Stimulated activated CD4-positive, alpha-beta T cell treated with anti-CD3 and anti-CD28 coated beads, TNF-alpha, amount 100 ng/mL, for 1 hour (primary cell): ENCODE results near the gene KLC3.
"Not testable (repeated sequence)": the region's sequence is repeated elsewhere in the genome, so short reads cannot be mapped to it uniquely, and the experiment has no call there.

Source experiments
- DNase-seq, 3 donors: peaks; one replicate each; pipeline ENCODE4 v3.0.0-alpha.2; 2020; ENCODE audit warnings: low read depth in 3 of 3, low spot score in 1 of 3

The KLC3 gene

DNA sequence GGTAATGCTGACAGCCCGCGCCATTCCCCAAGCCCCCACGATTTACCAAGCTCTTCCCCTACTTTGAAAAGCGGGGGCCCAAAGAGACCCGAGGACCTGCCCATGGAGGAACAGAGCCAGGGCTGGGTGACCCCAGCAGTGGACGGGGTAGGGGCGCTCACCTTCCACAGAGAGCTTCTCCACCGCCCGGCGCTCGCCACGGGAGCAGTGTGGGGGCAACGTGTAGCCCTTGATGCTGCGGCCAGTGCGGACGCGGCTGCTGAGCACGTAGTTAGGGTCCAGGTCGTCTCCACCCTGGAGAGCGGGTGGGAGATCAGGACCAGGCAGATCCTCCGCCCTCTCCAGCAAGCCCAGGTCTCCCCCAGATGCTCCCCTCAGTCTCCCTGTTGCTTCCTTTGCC is 25.2 kb upstream of the KLC3 start:
- no peak for DNase-seq

- no peak for DNase-seq
Observed at GRCh38 chr19:45320997-45321775, 19.4 kb upstream of the KLC3 start.

- DNase-seq = no peak
Observed at GRCh38 chr19:45321848-45322247, 18.7 kb upstream of the KLC3 start.

- no peak for DNase-seq
Observed at GRCh38 chr19:45322311-45322710, 18.2 kb upstream of the KLC3 start.

- no peak for DNase-seq
Observed at GRCh38 chr19:45322744-45323281, 17.7 kb upstream of the KLC3 start, which contains the start of gene CKM. TSS of gene CKM (minus strand) at chr19:45322875. CDS start at chr19:45319713, 3,162 bp downstream.

DNA sequence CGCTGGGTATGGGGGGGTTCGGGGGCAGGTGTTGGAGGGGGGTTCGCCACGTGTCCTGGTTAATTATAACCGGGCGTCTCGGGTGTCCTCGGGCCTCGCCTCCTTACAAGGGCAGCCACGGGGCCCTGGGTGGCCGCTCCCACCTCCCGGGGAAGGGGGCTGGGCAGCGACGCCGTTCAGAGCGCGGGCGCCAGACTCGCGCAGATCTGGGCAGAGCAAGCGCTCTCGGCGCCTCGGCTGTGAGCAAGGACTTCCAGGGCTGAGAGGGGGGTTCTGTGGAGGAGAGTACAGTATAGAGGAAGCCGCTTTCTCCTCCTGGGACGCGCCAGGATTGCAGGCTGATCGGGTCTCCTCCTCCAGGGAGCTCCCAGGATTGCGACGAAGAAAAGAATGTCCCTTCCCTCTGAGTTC is 16.9 kb upstream of the KLC3 start:
- DNase-seq = no peak

- DNase-seq = no peak
Observed at GRCh38 chr19:45324349-45324907, 16.1 kb upstream of the KLC3 start.

GRCh38 chr19:45327404-45328143 is 13.0 kb upstream of the KLC3 start:
- no peak for DNase-seq

DNA sequence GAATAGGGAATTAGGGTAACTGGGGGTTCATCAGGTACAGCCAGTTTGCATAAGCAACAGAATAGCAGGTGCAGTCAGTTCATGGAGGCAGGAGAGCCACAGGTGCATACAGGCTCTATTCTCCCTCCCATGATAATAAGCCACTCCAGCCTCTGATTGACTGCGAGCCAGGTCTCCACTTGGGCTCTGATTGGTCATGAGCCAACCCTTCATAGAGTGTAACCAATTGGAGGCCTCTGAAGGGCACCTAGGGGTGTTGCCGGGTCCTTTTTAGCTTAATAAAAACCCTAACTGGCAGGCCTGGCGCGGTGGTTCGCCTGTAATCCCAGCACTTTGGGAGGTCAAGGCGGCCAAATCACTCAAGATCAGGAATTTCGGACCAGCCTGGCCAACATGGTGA is 9.1 kb upstream of the KLC3 start:
- no peak for DNase-seq

DNA sequence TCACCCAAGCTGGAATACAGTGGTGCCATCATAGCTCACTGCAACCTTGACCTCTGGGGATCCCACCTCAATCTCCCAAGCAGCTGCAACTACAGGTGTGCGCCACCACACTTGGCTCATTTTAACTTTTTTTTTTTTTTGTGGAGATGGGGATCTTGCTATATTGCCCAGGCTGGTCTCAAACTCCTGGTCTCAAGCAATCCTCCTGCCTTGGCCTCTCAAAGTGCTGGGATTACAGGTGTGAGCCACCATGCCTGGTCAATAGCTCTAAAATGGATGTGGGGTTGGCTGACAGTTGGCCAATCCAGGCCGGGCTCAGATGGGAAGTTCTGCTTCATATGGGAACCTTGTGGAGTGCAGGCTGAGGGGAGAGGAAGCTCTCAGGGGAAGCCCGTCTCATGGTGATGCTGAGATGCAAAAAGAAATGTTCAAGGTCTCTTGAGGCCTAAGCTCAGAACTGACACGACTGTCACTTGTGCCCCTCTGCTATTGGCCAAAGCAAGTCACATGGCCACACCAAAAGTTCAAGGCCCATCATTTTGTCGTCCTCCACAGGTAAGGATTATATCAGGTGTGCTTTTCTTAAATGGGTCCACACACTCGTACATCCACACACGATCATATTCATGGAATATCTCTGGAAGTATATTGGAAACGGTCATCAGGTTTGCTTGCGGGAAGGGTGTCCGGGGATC is 6.8 kb upstream of the KLC3 start:
- no peak for DNase-seq

- DNase-seq = not testable (repeated sequence)
Observed at GRCh38 chr19:45334881-45335280, 5.7 kb upstream of the KLC3 start.

DNA sequence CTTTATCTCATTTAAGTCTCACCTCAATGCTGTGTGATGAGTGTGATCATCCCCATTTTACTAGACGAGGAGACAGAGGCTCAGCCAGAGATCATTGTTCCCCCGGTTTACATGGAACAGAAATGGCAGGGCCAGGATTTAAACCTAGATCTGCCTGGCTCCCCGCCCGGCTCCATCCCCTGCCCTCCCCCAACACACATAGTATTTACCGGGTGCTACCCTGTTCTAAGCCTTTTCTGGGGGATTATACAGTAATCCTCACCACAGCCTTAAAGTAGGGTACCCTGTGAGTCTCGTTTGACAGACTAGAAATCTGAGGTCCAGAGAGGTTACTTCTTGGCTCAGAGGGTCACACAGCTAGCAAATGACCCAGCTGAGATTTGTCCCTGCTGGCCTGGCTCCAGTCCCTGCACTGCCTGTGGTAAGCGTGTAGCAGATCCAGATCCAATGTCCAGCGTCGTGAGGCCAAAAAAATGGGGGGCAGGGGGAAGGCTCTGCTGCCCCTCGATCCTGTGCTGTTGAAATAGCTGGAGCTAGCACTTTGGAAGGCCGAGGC is 3.8 kb upstream of the KLC3 start:
- DNase-seq = no peak

DNA sequence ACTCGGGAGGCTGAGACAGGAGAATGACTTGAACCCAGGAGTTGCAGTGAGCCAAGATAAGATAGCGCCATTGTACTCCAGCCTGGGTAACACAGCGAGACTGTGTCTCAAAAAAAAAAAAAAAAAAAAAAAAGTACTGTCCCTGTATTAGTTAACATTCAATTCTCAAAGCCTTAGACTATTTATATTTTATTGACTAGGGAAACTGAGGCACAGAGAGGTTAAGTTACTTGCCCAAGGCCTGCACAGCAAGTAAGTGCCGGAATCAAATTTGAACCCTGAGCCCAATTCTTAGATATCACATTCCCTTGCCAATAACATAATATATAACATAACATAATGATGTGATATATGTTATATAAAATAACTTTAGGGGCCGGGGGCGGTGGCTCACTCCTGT is 921 bp upstream of the KLC3 start:
- no peak for DNase-seq

DNA sequence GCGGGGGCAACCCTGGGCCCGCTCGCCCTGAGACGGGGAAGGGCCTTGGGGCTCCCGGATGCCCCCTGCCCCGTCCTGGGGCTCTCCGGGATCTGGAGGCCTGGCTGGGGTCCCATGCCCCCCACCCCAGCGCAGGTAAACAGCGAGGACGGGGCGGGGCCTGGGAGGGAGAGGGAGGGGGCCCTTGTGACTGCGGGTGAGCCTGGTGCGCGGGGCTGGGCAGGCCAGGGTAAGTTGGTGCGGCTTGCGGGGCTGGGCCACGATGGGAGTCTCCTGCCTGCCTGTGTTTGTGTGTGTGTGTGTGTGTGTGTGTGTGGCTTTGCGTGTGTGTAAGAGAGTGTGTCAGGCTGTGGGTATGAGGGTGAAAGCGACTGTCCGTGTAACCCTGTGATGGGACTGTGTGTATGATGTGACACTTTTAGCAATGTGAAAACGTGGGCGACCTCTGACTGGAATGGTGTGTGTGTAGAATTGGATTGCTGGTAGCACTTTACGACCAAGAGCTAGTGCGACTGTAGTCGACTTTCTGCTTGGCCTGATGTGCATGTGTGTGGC is 426 bp downstream of the KLC3 start:
- DNase-seq = no peak

DNA sequence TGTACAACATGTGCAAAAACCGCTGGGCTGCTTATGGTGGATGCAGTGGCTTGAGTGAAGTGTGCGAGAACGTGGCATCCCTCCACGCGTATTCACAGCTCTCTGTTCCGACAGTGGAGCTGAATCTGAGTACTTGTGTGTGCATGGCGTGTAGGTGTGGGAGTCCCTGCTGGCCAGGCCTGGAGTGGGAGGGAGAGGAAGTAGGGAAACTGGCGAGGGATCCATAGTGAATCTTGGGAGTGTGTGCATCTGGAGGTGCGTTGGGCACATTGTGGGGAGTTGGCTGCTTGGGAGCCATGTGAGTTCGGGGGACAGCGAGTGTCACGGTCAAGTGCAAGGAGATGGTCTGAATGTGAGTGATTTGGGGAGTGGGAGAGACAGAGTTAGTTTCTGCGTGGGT is 2.4 kb downstream of the KLC3 start:
- DNase-seq = no peak

- DNase-seq = no peak
Observed at GRCh38 chr19:45344621-45345505, 4.3 kb downstream of the KLC3 start.

DNA sequence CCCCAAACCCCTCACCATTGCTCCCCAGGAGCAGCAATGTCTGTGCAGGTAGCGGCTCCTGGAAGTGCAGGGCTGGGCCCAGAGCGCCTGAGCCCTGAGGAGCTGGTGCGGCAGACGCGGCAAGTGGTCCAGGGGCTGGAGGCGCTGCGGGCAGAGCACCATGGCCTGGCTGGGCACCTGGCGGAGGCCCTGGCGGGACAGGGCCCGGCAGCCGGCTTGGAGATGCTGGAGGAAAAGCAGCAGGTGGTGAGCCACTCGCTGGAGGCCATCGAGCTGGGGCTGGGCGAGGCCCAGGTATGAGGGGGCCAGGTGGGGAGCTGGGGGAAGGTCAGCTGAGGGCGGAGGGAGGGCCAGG is 4.9 kb downstream of the KLC3 start:
- no peak for DNase-seq

DNA sequence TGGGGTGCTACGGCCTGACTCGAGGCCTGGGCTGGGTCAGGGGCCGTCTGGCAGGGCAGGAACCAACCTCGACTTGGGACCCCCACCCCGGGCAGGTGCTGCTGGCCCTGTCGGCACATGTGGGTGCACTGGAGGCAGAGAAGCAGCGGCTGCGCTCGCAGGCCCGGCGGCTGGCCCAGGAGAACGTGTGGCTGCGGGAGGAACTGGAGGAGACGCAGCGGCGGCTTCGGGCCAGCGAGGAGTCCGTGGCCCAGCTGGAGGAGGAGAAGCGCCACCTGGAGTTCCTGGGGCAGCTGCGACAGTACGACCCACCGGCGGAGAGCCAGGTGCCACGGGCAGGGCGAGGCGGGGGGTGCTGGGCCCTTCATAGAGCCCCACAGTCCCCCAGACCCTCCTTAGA is 5.9 kb downstream of the KLC3 start:
- DNase-seq = no peak

DNA sequence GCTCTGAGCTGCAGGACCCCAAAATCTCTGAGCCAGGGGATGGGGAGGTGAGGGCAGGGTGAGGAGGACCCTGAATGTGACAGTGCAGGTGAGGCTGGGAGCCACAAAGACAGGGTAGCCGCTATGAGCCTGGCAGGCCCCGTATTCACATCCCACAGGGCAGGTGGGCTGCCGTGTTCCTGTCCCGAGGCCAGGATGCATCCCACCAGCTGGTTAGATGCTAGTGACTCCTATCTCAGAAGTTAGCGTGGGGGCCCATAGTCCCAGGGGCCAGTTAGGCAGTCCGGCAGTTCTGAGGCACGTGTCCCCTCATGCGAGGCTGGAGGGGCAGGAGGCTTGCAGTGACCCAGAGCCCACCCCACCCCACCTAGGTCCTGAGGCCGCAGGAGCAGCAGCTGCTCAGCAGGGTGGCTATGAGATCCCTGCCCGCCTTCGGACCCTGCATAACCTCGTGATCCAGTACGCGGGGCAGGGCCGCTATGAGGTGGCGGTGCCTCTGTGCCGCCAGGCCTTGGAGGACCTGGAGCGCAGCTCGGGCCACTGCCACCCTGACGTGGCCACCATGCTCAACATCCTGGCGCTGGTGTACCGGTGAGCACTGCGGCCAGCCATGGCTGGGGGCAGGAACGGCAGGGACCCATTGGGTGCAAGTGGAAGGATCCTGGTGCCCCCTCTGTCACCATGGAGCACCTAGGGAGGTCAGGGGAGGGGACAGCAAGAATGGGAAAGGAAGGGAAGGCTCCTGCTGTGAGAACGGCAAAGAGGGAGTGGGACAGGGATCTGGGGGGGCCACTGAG is 7.2 kb downstream of the KLC3 start:
- no peak for DNase-seq
